Testis (tissue), 3 donors: ENCODE data around the gene CAPN1. TPM values are rescaled to one million over a fixed set of nuclear protein-coding genes. Genes with fewer than 3 reads are reported as not detected.
"Not testable (repeated sequence)": the region's sequence is repeated elsewhere in the genome, so short reads cannot be mapped to it uniquely, and the experiment has no call there.

Source experiments
- DNase-seq: peaks from one replicate; pipeline ENCODE4 v3.0.0-alpha.2; 2019
- H3K27ac ChIP-seq, 2 donors: fragments of 200-600 bp; sonication (generic); one replicate each; pipeline ENCODE4 v1.5.1; 2019
- H3K27me3 ChIP-seq: fragments of 200-600 bp; sonication (generic); one replicate; pipeline ENCODE4 v1.5.1; 2019
- H3K36me3 ChIP-seq: fragments of 200-600 bp; sonication (generic); one replicate; pipeline ENCODE4 v1.5.1; 2017; ENCODE audit warnings: low read depth; ENCODE audit errors: missing control alignments
- H3K4me1 ChIP-seq: fragments of 200-600 bp; sonication (generic); one replicate; pipeline ENCODE4 v1.5.1; 2019
- H3K4me3 ChIP-seq, 2 donors: fragments of 200-600 bp; sonication (generic); one replicate each; pipeline ENCODE4 v1.5.1; 2017 to 2019
- H3K9me3 ChIP-seq: fragments of 200-600 bp; sonication (generic); one replicate; pipeline ENCODE4 v1.5.1; 2017
- POLR2A ChIP-seq: fragments of 450-650 bp; IDR thresholded peaks from one replicate; pipeline ENCODE4 v1.6.1; 2017; ENCODE audit warnings: antibody characterized with exemption, mild to moderate bottlenecking, moderate library complexity
- WGBS, 2 donors: methylation state at CpG; one replicate each; pipeline ENCODE4 v1.1.5; 2018; 5-methylcytosine and 5-hydroxymethylcytosine counted together
- intact Hi-C: fragments of 100-400 bp; cut with DNase I; formaldehyde crosslinking; loops from one replicate; pipeline ENCODE4 v1.15.1; 2023; ENCODE audit warnings: low total_unique reads
- polyA plus RNA-seq: library from polyadenylated mRNA; stranded (reverse); fragments of 350-450 nt; fragmentation: Illumina TruSeq; extraction: RNeasy Lipid Tissue Mini Kit (QIAGEN cat#74804); gene quantifications from one replicate; pipeline ENCODE4 v1.2.3, GENCODE V29; 2014; ENCODE audit warnings: low read depth, low replicate concordance; ENCODE audit not compliant: insufficient read depth
- total RNA-seq, 2 donors: library from RNA; depleted of rRNA; stranded (reverse); fragments of >200 nt; gene quantifications; one replicate each; pipeline ENCODE4 v1.2.3, GENCODE V29; 2016
- TF ChIP-seq, protein P1 (sequence below), 3 experiments: fragments of 450-650 bp in 2 of 3; fragments of 200-600 bp in 1 of 3; sonication (generic) in 1 of 3; IDR thresholded peaks; one replicate each; pipeline ENCODE4 v1.5.1; 2016 to 2019; ENCODE audit warnings: antibody characterized with exemption in 3 of 3, mild to moderate bottlenecking in 2 of 3, moderate library complexity in 1 of 3

The CAPN1 gene
- total and polyA plus RNA-seq, 3 donors from 2014 or later, result 27.3 to 85.3 (median 36.2) TPM

DNA sequence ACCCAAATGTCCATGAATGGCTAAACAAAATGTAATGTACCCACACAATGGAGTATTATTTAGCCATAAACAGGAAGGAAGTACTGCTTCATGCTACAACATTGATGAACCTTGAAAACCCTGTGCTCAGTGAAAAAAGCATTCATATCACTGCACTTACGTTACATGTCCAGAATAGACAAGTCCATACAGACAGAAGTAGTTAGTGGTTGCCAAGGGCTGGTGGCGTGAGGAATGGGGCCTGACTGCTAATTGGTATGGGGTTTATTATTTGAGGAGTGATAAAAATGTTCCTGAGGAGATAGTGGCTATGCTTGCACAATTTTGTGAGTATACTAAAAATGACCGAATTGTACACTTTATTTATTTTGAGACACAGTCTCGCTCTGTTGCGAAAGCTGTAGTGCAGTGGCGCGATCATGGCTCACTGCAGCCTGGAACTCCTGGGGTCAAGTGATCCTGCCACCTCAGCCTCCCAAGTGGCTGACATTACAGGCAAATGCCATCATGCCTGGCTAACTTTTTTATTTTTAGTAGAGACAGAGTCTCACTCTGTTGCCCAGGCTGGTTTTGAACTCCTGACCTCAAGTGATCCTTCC lies 39.7 kb upstream of the CAPN1 start:
- H3K27ac ChIP-seq, result no peak overlapping the region
- TF ChIP-seq, protein P1, sequence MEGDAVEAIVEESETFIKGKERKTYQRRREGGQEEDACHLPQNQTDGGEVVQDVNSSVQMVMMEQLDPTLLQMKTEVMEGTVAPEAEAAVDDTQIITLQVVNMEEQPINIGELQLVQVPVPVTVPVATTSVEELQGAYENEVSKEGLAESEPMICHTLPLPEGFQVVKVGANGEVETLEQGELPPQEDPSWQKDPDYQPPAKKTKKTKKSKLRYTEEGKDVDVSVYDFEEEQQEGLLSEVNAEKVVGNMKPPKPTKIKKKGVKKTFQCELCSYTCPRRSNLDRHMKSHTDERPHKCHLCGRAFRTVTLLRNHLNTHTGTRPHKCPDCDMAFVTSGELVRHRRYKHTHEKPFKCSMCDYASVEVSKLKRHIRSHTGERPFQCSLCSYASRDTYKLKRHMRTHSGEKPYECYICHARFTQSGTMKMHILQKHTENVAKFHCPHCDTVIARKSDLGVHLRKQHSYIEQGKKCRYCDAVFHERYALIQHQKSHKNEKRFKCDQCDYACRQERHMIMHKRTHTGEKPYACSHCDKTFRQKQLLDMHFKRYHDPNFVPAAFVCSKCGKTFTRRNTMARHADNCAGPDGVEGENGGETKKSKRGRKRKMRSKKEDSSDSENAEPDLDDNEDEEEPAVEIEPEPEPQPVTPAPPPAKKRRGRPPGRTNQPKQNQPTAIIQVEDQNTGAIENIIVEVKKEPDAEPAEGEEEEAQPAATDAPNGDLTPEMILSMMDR (IDR thresholded peaks at IDR 0.05), result no peak
- no peak for TF ChIP-seq POLR2A
- no peak for DNase-seq
- H3K27me3 ChIP-seq, result no peaks in the 10 kb centered on the region
- intact Hi-C loops, result no loop called here
- H3K4me1 ChIP-seq, result peaks cover 6% of the 10 kb centered on the region
- no peaks in the 10 kb centered on the region for H3K9me3 ChIP-seq
- no peaks in the 10 kb centered on the region for H3K36me3 ChIP-seq
- WGBS, 2 donors, result 88 to 92% methylated on average over 7 of the region's 7 CpGs
- no peak overlapping the region for H3K4me3 ChIP-seq

DNA sequence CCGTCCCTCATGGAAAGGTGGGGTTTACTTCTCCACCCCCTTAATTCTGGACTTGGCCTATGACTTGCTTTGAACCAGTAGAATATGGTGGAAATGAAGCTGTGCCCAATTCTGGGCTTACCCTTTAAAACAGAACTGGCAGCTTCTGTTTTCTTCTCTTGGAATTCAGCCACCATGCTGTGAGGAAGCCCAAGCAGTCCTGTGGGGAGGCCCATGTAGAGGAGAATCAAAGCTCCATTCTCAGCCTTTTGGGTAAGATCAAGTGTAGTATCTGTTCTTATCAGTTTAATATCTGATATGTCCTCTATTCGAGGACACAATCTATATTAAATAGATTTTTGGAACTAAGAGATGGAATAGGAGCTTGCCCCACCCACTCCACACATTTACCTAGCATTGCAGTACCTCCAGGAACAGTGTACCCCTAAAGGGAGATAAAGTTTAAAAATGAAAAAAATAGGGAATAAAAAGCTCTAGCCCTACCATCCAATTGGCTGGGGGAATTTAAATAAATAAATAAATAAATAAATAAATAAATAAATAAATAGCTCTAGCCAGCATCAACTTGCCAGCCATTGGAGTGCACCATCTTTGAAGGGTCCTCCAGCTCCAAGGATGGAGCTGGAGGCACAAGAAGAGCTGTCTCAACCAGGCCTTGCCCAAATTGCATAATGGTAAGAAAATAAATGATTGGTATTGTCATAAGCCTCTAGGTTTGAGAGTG lies 34.2 kb upstream of the CAPN1 start:
- H3K27ac ChIP-seq, result no peak overlapping the region
- no peaks in the 10 kb centered on the region for H3K9me3 ChIP-seq
- 71 to 84% methylated on average over 2 of the region's 2 CpGs for WGBS, 2 donors
- intact Hi-C loops, result no loop called here
- TF ChIP-seq, protein P1 (IDR thresholded peaks at IDR 0.05), result no peak
- TF ChIP-seq POLR2A, result no peak
- H3K4me1 ChIP-seq, result peaks cover 12% of the 10 kb centered on the region
- no peak overlapping the region for H3K4me3 ChIP-seq
- no peaks in the 10 kb centered on the region for H3K36me3 ChIP-seq
- H3K27me3 ChIP-seq, result no peaks in the 10 kb centered on the region
- DNase-seq, result no peak

DNA sequence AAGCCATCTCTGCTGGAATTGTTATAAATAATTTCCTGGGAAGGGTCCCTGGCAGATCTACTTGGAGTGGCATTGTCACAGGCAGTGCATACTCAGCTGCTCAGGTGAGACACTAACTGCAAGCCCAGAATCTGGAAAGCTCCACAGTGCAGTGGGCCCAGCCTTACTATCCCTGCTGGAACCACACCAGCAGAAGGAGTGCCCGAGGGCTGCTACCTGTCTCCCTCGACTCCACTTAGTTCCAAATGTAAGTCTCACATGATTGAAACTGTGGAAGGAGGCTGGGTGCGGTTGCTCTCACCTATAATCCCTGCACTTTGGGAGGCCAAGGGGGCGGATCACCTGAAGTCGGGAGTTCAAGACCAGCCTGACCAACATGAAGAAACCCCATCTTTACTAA lies 33.1 kb upstream of the CAPN1 start:
- Histone ChIP-seq H3K4me3 (no peak overlapping the region), H3K9me3 (no peaks in the 10 kb centered on the region), H3K36me3 (no peaks in the 10 kb centered on the region), H3K27me3 (no peaks in the 10 kb centered on the region), H3K27ac (no peak overlapping the region), H3K4me1 (peaks cover 12% of the 10 kb centered on the region)
- DNase-seq, result no peak
- WGBS, 2 donors, result 88 to 93% methylated on average over 4 to 5 of the region's 5 CpGs
- intact Hi-C loops, result no loop called here
- TF ChIP-seq, protein P1 (IDR thresholded peaks at IDR 0.05), result no peak
- TF ChIP-seq POLR2A, result no peak

DNA sequence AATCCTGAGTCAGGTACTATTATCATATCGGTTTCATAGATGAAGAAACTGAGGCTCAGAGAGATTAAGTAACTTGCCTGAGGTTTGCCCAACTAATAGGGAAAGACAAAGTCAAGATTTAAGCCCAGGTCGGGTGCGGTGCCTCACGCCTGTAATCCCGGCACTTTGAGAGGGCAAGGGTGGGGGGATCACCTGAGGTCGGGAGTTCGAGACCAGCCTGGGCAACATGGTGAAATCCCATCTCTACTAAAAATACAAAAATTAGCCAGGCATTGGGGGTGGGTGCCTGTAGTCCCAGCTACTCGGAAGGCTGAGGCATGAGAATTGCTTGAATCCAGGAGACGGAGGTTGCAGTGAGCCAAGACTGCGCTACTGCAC lies 31.6 kb upstream of the CAPN1 start:
- WGBS, 2 donors, result 61 to 75% methylated on average over 10 of the region's 10 CpGs

DNA sequence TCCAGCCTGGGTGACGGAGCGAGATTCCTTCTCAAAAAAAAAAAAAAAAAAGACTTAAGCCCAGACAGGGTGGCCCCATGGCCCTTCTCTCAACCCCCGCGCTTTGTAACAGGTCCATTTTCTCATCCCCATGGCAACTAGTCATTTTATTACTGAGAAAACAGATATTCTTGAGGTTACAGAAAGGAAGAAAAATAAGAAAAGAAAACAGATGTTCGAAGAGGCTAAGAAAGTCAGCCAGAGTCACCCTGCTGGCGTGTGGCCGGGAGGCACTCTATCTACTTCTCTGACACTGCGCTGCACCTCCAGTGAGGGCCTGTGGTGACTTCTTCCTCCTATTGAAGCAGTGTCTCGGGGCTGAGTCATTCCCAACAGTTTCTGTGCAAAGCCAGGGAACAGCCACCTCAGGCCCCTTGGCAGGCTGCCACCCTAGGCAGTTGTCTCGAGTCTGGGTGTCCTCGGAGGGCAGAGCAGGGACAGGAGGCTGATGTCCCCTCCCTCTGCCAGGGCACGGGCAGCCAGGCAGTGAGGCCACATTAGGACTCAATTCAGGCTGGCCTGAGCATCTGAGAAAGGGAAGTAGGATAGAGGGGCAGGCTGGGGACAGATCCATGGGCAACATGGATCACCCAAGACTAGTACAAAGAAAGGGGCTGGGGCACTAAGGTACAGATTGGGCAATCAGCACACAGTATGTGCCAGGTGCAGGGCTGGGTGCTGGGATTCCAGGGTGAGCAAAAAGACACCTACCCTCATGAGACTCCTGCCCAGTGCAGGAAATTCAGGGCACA lies 31.0 kb upstream of the CAPN1 start:
- intact Hi-C loops, result no loop called here
- H3K27me3 ChIP-seq, result no peaks in the 10 kb centered on the region
- peak; percentile 82 for DNase-seq
- TF ChIP-seq POLR2A, result no peak
- TF ChIP-seq, protein P1 (IDR thresholded peaks at IDR 0.05), result no peak
- H3K9me3 ChIP-seq, result no peaks in the 10 kb centered on the region
- 25 to 32% methylated on average over 10 to 12 of the region's 12 CpGs for WGBS, 2 donors
- peaks cover 12% of the 10 kb centered on the region for H3K4me1 ChIP-seq
- no peak overlapping the region for H3K4me3 ChIP-seq
- H3K36me3 ChIP-seq, result no peaks in the 10 kb centered on the region
- H3K27ac ChIP-seq, result peak overlapping the region in 1 of 2 donors; percentile 61

More for the DNA sequence above, 31.6 kb upstream of the CAPN1 start:
- intact Hi-C loops, H3K4me3 ChIP-seq, H3K9me3 ChIP-seq, DNase-seq, H3K36me3 ChIP-seq, H3K27me3 ChIP-seq: not testable (repeated sequence)
- Histone ChIP-seq H3K4me1 (peaks cover 12% of the 10 kb centered on the region), H3K27ac (peak overlapping the region in 1 of 2 donors; percentile 61)
